RPMI8226 (cell line): ENCODE results near the gene HECTD1.
"Not testable (repeated sequence)": the region's sequence is repeated elsewhere in the genome, so short reads cannot be mapped to it uniquely, and the experiment has no call there.

Experiments used
- DNase-seq: peaks from one replicate; pipeline ENCODE4 v3.0.0-alpha.2; 2015

Gene HECTD1

DNA sequence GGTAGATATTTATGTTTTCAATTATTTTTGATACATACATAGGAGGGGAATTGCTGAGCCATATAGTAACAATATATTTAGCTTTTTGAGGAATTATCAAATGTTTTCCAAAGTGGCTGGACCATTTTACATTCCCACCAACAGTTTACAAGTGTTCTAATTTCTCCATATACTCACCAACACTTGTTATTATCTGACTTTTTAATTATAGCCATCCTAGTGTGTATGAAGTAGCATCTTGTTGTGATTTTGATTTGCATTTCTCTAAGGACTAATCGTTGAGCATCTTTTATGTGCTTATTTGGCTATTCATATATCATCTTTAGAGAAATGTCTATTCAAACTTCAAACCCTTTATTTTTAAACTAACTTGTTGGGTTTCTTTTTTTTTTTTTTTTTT lies 17.2 kb upstream of the HECTD1 start:
- no peak for DNase-seq

DNA sequence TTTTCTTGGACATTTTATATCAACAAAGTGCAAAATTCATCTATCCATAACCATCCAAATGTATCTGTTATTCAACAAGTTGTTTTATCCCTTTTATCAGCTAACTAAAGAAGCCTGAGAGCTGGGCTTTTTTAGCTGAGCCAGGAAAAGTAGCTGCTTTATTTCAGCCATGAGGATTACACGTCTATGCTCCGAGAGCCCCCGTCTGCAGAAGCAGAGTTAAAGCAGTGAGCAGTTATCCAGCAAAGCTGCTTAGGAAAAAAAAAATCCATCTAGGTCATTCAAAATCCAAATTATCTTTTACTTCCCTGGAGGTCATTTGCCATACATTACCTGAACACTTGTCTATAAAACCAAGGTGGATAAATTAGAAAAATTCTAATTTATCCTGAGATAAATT lies 15.7 kb upstream of the HECTD1 start:
- DNase-seq, result no peak

DNA sequence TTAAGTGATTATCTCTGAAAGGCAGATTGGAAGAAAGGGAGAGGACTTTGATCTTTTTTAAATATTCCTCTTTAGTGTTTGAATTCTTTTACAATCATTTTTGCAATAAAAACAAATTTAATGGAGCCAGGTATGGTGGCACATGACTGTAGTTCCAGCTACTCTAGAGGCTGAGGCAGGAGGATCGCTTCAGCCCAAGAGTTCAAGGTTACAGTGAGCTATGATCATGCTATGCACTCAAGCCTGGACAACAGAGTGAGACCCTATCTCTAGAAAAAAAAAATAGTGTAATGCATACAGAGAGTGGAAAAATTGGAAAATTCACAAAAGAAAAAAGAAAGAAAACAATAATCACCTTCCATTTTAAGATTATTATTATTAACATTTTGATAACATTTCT lies 15.2 kb upstream of the HECTD1 start:
- DNase-seq, result no peak

DNA sequence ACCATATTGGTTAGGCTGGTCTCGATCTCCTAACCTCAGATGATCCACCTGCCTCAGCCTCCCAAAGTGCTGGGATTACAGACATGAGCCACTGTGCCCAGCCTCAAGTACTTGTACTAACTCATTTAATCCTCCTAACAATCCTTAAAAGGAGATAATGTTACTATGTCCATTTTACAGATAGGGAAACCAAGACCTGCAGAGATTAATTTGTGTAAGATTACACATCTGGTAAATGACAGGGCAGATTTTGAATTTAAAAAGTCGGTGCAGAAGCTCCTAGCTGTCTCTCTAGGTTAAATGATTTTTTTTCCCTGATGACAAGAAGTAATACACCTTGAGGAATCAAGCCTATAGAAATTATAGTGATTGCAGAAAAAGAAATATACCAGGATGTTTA lies 13.7 kb upstream of the HECTD1 start:
- DNase-seq, result no peak

DNA sequence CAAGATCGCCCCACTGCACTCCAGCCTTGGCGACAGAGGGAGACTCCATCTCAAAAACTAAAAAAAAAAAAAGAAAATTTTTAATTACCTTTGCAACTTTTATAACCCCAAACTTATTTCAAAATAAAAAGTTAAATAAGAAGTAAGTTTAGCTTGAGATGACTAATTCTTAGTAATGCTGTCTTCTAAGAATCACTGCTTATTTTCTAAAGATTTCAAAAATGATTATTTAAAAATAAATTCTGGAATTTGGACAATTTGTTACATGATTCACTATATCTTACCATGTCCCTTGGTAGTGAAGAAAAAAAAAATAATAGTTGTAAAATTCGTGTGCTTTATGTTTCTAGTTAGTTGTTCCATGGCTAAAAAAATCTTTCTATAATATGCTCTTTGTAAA lies 11.6 kb upstream of the HECTD1 start:
- no peak for DNase-seq

DNA sequence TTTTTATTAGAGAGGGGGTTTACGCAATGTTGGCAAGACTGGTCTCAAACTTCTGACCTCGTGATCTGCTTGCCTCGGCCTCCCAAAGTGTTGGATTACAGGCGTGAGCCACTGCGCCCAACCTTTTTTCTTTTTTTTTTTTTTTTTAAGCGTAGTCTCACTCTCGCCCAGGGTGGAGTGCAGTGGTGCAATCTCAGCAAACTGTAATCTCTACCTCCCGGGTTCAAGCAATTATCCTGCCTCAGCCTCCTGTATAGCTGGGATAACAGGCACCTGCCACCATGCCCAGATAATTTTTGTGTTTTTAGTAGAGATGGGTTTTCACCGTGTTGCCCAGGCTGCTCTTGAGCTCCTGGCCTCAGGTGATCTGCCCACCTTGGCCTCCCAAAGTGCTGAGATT lies 8.8 kb upstream of the HECTD1 start:
- no peak for DNase-seq

DNA sequence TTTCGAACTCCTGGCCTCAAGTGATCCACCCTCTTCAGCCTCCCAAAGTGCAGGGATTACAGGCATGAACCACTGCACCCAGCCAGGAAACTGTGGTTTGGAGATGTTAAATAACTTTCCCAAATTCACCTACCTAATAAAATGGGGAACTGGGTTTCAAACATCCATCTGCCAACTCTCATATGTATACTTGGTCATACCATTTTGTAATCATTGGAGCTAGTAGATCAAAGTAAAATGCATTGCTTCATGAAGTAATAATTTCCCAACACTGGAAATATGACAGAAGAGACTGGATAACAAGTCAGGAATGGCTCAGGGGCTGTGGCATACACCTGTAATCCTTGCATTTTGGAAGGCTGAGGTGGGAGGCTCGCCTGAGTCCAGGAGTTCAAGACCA lies 5.3 kb upstream of the HECTD1 start:
- DNase-seq, result no peak

DNA sequence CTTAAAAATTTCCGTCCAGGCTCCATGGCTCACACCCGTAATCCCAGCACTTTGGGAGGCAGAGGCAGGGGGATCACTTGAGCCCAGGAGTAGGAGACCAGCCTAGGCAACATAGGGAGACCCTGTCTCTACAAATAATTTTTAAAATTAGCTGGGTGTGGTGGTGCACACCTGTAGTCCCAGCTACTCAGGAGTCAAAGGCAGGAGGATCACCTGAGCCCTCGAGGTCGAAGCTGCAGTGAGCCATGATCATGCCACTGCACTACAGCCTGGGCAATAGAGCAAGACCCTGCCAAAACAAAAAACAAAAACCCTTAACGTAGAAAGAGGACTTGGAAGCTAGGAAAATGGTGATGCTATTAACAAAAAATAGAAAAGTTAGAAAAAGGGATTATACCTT lies 2.0 kb upstream of the HECTD1 start:
- no peak for DNase-seq

DNA sequence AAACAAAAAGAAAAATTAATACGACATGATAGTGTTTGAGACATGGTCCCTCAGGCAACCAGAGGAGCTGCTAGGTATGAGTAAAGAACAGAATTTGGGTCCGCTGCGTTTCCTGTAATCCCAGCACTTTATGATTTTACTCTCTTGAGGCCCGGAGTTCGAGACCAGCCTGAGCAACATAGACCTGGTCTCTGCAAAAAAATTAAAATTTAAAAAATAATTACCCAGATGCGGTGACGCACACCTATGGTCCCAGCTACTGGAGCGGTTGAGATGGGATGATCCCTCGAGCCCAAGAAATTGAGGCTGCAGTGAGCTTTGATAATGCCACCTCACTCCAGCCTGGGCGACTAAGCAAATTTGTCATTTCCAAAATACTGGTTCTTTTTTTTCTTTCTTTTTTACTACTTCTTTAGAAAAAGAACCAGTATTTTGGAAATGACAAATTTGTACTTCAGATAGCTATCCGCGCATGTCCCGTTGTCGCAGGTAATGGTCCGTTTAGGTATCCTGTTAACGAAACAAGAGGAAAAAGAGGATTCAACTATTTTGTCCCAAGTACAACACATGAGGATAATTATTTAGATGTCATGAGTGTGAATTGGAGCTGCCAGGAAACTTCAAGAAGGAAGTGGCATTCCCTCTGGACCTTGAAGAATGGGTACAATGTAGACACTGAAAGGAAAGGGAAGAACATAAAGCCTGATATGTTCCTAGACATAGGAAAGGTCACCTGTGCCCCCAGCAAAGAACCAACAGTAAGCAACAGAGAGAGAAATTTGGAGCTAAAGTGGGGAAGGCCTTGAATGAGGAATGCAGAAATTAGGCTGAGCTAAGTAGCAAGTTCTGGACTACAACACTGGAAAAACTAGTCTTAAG lies 1.2 kb upstream of the HECTD1 start:
- no peak for DNase-seq

DNA sequence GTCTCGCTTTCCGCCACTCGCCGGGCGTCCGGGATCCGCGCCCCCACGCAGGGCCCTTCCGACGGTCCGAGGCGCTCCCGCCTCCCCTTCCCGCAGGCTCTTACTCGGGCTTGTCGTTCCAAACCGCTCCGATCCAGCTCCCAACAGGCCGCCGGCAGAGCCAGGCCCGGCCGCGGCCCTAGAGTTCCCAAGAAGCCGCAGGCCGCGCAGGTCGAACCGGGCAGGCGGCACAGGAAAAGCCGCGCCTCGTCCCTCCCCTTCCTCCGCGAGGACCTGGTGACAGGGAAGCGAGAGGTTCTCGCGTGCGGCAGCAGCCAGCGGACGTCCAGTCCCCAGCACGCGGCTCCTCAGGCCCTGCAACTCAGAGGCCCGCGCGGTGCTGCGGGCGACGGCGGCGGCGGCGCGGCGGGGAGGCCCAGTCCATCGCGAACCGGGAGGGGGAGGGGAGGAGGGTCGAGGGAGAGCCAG lies 272 bp downstream of the HECTD1 start:
- no peak for DNase-seq

DNA sequence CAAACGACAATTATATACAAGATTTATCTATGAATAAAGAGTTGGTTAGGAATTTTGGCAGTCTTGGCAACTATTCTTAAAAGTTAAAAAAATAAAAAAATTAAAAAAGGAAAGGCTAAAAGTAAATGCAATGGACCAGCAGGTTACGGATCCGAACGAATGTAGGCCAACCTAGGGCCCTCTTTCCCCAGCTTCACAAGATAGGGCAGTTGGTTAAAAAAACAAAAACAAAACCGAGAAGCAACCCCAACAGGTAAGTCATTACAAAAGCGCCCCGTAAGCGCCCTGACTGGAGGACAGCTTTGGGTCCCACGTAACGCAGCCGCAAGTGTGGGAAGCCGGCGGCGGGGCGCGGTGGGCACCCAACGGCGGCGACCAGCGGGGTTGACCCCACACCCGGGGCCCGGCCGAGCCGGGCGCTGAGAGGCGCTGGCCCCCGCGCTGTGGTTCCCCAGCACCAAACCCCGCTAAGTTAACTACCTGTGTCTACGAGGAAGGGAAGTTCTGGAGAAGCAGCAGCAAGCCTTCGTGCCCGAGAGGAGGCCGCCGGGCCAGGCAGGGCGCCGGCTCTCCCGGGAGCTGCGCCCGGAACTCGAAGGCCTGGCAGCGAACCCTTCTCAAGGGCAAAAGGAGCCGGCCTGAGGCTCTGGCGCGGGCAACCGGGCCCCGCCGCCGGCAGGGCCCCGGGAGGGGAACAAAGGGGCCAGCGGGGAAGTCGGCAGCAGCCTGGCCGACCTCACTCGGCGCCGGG lies 882 bp downstream of the HECTD1 start:
- DNase-seq, result peak; percentile 57

DNA sequence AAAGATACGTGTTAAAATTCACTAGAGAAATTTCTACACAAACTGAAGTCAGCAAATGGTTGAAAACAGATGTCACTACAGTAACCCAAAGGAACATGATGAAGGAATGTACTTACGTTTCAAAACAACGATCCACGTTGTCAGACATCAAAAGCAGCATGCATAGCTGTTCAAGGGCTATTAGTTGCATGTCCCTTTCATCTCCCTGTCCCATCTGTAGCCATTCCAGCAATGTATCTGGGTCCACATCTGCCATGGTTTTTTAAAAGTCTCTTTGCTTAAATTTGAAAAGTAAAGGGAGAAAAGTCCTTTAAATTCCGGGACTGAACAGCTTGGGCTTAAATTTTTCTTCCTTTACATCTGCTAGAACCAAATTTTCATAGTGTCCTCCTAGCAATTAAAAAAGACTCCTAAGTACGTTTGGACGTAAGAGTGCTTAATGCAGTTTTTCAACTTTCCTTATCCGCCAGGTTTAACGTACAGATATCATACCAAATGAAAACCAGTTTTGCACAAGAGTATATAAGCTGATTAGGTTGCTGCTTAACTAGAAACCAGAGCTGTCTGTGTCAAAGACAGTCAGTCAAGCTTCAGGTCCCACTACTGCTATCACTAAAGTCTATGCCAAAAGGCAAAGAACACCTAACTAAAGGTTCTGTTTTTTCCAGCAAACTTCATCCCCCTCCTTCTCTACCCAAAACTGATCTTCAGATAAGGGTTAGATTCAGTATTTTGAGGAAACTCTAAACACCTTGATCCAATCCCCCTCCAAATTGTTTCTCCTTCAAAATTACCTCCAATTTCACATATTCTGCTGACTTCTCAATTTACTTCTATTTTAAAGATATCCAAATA lies 1.7 kb downstream of the HECTD1 start:
- peak; percentile 33 for DNase-seq

DNA sequence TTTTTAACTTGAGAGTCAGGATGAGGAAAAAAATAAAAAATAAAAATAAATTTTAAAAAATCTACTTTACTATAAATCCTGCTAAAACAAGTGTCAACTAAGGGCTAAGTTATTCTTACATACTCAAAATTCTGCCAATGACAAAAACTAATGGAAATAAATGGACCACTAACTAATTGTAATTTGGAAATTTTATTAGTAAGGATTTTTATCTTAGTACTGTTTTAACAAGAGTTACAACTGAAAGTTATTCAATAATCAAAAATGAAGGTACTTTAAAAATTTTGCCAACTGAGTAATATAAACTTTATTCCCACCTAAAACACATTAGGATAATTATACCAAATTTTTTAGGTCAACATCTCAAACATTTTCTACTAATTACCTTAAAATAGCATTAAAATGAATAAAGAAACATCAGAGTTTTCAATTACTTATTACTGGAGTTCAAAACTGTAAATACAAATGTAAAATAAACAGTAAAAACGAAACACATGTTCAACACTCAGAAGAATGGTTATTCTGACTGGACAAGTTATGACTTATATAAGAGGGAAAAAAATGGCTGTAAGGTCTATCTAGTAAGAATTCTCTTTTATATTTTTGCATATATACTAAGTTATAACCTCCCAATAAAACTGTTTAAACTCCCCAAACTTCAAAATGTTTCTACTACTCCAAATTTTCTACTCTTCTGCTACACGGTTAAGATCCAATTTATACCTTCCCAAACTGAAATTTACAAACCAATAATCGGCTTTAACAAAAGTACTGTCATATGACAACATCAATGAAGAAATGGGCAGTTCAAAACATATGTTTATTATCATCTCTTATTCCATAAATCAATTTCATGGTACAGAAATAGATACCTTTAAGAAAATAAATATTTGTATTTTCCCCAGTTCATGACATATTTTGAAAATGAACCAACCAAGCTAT lies 2.7 kb downstream of the HECTD1 start:
- no peak for DNase-seq

DNA sequence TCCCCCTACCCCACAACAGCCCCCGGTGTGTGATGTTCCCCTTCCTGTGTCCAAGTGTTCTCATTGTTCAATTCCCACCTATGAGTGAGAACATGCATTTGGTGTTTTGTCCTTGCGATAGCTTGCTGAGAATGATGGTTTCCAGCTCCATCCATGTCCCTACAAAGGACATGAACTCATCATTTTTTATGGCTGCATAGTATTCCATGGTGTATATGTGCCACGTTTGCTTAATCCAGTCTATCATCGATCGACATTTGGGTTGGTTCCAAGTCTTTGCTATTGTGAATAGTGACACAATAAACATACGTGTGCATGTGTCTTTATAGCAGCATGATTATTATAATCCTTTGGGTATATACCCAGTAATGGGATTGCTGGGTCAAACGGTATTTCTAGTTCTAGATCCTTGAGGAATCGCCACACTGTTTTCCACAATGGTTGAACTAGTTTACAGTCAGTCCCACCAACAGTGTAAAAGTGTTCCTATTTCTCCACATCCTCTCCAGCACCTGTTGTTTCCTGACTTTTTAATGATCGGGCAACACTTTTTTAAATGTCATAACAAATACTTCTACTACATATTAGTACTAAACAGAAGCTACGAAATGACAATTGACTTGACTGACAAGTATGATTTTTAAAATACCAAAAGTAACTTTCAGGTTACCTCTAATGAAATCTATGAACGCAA lies 3.5 kb downstream of the HECTD1 start:
- not testable (repeated sequence) for DNase-seq

DNA sequence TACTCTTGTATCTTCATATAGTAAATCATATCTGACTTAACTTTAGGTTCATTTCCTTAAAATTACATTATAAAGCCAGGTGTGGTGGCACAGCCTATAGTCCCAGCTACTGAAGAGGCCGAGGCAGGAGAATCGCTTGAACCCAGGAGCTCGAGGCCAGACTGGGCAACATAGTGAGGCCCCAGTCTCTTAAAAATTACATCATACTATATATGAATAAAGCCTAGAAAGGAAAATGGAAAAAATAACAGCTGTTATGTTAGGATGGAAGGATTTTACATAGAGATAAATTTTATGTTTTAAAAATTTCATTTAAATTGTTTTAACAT lies 4.2 kb downstream of the HECTD1 start:
- DNase-seq, result no peak

DNA sequence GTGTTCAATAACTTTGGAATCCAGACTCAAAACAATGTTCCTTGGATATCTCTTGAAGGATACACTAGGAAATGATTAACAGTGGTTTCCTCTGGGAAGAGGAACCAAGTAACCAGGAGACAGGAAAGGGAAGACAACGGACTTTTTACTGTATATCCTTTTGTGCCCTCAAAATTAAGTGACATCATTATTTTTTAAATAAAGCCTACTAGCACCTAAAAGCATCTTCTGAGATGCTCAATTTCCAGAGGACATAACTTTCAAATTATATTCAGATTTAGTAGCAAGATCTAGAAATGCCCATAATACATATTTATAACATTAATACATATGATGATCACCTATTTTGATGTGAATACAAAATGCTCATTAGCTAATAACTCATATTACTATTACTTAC lies 6.5 kb downstream of the HECTD1 start:
- no peak for DNase-seq

DNA sequence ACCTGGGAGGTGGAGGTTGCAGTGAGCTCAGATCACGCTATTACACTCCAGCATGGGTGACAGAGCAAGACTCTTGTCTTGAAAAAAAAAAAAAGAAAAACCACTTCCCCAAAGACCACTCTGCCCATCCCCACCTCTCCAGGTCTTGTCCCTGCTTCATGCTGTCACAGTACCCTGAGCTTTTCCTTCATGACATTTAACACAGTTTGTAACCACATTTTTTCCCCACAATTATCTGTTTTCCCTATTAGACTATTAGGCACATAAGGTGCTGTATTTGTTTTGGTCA lies 6.9 kb downstream of the HECTD1 start:
- DNase-seq, result no peak

DNA sequence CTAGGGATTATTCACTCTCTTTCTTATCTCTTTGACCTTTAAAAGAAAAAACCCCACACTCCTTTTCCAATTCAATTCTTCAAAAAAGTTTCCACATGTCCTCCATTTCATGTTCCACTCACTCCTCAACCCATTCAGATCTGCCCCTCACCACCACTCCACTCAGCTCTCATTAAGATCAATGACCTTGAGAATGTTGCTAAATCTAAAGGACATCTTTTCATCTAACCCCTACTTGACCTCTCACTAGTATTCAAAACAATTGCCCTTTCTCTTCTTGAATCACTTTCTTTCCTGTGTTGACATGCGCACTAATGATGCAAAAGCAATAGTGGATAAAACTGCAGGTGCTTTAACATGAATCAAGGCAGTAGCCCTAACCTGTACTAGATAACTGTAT lies 9.9 kb downstream of the HECTD1 start:
- DNase-seq, result no peak

DNA sequence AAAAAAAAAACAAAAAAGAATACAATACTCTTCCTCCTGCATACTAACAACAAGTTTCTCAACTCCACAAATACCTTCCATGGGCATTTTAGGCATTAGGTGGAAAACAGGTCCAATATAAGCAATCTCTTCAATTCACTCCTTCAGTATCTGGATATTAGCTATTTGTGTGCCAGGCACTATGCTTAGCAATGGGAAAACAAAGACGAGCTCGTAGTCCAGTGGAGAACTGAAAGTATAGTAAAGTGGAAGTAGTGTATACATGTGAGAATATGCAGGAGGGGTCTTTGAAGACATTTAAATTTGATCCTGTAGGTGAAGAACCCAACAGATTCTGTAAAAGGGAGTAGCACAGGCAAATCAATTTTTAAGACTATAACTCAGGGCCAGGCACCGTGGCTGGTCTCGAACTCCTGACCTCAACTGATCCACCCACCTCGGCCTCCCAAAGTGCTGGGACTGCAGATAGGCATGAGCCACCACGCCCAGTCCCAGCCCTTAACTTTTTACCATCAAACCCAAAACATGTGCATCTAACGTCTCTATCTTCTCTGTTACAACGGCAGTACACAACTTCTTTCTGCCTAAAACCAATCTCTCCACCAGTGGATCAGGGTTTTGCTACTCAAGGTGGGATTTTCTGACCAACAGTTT lies 10.6 kb downstream of the HECTD1 start:
- DNase-seq, result no peak

DNA sequence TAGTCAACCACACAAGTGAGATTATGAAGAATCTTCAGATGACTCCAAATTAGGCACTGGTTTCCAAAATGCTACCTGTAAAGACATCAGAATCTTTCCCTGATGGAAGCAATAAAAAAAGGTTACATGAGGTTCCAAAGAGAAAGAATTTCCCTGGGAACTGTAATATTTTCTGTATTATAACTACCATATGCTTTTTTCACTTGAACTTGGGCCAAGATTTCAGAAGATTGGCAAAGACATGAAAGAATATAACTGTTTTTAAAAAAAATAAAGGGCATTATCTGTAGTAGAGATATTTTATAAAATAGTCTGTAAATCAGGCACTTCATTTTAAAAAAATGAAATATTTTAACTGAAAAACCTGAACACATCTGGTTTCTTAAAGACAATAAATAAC lies 12.9 kb downstream of the HECTD1 start:
- no peak for DNase-seq

DNA sequence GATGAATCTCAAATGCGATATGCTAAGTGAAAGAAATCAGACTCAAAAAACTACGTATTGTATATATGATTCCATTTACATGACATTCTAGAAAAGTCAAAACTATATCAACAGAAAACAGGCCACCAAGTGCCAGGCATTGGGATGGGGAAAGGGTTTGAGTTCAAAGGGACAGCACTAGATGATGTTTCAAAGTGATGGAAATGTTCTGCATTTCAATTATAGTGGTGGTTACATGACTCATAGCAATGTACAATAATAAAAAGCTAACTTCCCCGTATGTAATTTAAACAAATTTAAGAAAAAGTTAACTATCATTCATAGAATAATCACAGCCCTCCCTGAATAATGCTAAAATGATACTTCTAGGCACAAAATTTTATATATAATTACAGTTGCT lies 13.5 kb downstream of the HECTD1 start:
- DNase-seq, result no peak
